ENCODE measurements around the gene DNAJB11. TPM values are rescaled to one million over a fixed set of nuclear protein-coding genes. Genes with fewer than 3 reads are reported as not detected.

DNAJB11 gene
- total and polyA plus RNA-seq, 2 of the 4 experiments (the other 2 are of a cell fraction): 27.4 to 48.6 TPM

Small RNA genes within 50 kb of the gene (microRNA-seq; reads per million reads assigned to microRNA genes)
- gene RF00017 (ENCODE audit: insufficient read depth, insufficient read length): not detected

Small RNA genes within 50 kb of the gene (small RNA-seq; reads per million reads assigned to genes)
- gene RF00017: 0 reads per million in 5 experiments

Other genes starting within 250 kb of the DNAJB11 start
- gene DGKG, start 208.5 kb upstream of the DNAJB11 start, total RNA-seq (2012; rRNA removed): 2.5 and 4.1 TPM in 2 replicates
- gene DGKG, start 208.5 kb upstream of the DNAJB11 start, polyA plus RNA-seq (2012; rRNA removed): 1.2 and 1.8 TPM in 2 replicates
- gene CRYGS, start 26.3 kb upstream of the DNAJB11 start, total RNA-seq (2012; rRNA removed): 0.36 and 0.56 TPM in 2 replicates
- 2.1 TPM in 2 replicates for gene CRYGS, start 26.3 kb upstream of the DNAJB11 start, polyA plus RNA-seq (2012; rRNA removed)
- gene TBCCD1, start 3.4 kb upstream of the DNAJB11 start, total RNA-seq (2012; rRNA removed): 17.8 and 19.7 TPM in 2 replicates
- gene TBCCD1, start 3.4 kb upstream of the DNAJB11 start, polyA plus RNA-seq (2012; rRNA removed): 6.5 and 7.9 TPM in 2 replicates
- gene AHSG, start 42.3 kb downstream of the DNAJB11 start, total RNA-seq (2012; rRNA removed): not detected in 2 replicates
- gene AHSG, start 42.3 kb downstream of the DNAJB11 start, polyA plus RNA-seq (2012; rRNA removed): not detected in 2 replicates
- gene FETUB, start 69.7 kb downstream of the DNAJB11 start, total RNA-seq (2012; rRNA removed): not detected in 2 replicates
- gene FETUB, start 69.7 kb downstream of the DNAJB11 start, polyA plus RNA-seq (2012; rRNA removed): not detected in 2 replicates
- not detected in 2 replicates for gene HRG, start 95.3 kb downstream of the DNAJB11 start, total RNA-seq (2012; rRNA removed)
- gene HRG, start 95.3 kb downstream of the DNAJB11 start, polyA plus RNA-seq (2012; rRNA removed): not detected in 2 replicates
- not detected in 2 replicates for gene KNG1, start 146.6 kb downstream of the DNAJB11 start, total RNA-seq (2012; rRNA removed)
- gene KNG1, start 146.6 kb downstream of the DNAJB11 start, polyA plus RNA-seq (2012; rRNA removed): not detected in 2 replicates
- 310 and 449 TPM in 2 replicates for gene EIF4A2, start 212.9 kb downstream of the DNAJB11 start, total RNA-seq (2012; rRNA removed)
- 259 and 320 TPM in 2 replicates for gene EIF4A2, start 212.9 kb downstream of the DNAJB11 start, polyA plus RNA-seq (2012; rRNA removed)
- gene RFC4, start 235.8 kb downstream of the DNAJB11 start, total RNA-seq (2012; rRNA removed): 19.5 and 34.4 TPM in 2 replicates
- 21.2 and 27.9 TPM in 2 replicates for gene RFC4, start 235.8 kb downstream of the DNAJB11 start, polyA plus RNA-seq (2012; rRNA removed)

All from IMR-90 (cell line).